AML-193 (cell line): ENCODE results near the gene PRDM12.

Experiments used
- DNase-seq, 2 experiments: peaks; one replicate each; lab custom pipeline; 2025; lab: John Stamatoyannopoulos, UW

The PRDM12 gene

GRCh38 chr9:130728721-130729120, 64.3 kb downstream of the PRDM12 start:
- no peak for DNase-seq

GRCh38 chr9:130729145-130729544, 64.8 kb downstream of the PRDM12 start:
- no peak for DNase-seq

- DNase-seq = no peak
Observed at GRCh38 chr9:130731355-130731754, 67.0 kb downstream of the PRDM12 start.

- no peak for DNase-seq
Observed at GRCh38 chr9:130732136-130732535, 67.7 kb downstream of the PRDM12 start.
